MCF 10A (cell line): ENCODE data around the gene ANKRD44. TPM values are rescaled to one million over a fixed set of nuclear protein-coding genes. Genes with fewer than 3 reads are reported as not detected.

Experiments used
- BruUV-seq: library from RNA; stranded (reverse); fragments of 400-500 nt; replicated peaks from 2 replicates; lab custom pipeline; 2021; lab: Mats Ljungman, UMichigan
- CTCF ChIA-PET: fragments of 300-600 bp; sonication (Branson Sonifier 250); formaldehyde crosslinking; extraction: SDS; loops from one replicate; lab custom pipeline; 2021; ENCODE audit warnings: antibody characterized with exemption, inconsistent platforms; lab: Yijun Ruan, JAX
- POLR2A ChIA-PET: fragments of 300-600, 350-650 bp; sonication (Branson Sonifier 250); formaldehyde crosslinking; extraction: SDS; loops from one replicate; lab custom pipeline; 2020; ENCODE audit warnings: antibody characterized with exemption, inconsistent platforms; lab: Yijun Ruan, JAX
- DNase-seq: peaks from one replicate; pipeline ENCODE4 v3.0.0-alpha.2; 2018; ENCODE audit not compliant: unreplicated experiment
- H3K27ac Mint-ChIP-seq: one replicate; pipeline ENCODE4 v1.8.0; 2022; ENCODE audit warnings: mild to moderate bottlenecking, low read depth, mixed read lengths; ENCODE audit not compliant: unreplicated experiment
- H3K27me3 Mint-ChIP-seq: one replicate; pipeline ENCODE4 v1.8.0; 2022; ENCODE audit warnings: mixed read lengths; ENCODE audit not compliant: insufficient read depth, unreplicated experiment
- H3K36me3 Mint-ChIP-seq: one replicate; pipeline ENCODE4 v1.8.0; 2022; ENCODE audit warnings: mild to moderate bottlenecking, moderate library complexity, mixed read lengths; ENCODE audit not compliant: insufficient read depth, unreplicated experiment
- H3K4me1 Mint-ChIP-seq: one replicate; pipeline ENCODE4 v1.8.0; 2022; ENCODE audit warnings: mixed read lengths; ENCODE audit not compliant: insufficient read depth, unreplicated experiment
- H3K4me3 Mint-ChIP-seq: one replicate; pipeline ENCODE4 v1.8.0; 2022; ENCODE audit warnings: mild to moderate bottlenecking, moderate library complexity, mixed read lengths; ENCODE audit not compliant: unreplicated experiment
- H3K9me3 Mint-ChIP-seq: one replicate; pipeline ENCODE4 v1.8.0; 2022; ENCODE audit warnings: mixed read lengths; ENCODE audit not compliant: unreplicated experiment
- CTCF ChIP-seq: fragments of 200-600 bp; IDR thresholded peaks from one replicate; pipeline ENCODE4 v1.8.0; 2022; ENCODE audit warnings: antibody characterized with exemption, mild to moderate bottlenecking; ENCODE audit not compliant: unreplicated experiment
- intact Hi-C: fragments of 100-400 bp; cut with micrococcal nuclease; formaldehyde crosslinking; loops from 2 replicates; pipeline ENCODE4 v1.14.1; 2022
- total RNA-seq: library from RNA; stranded (reverse); gene quantifications from 2 replicates; pipeline ENCODE4 v1.2.3, GENCODE V29; 2022

ANKRD44 gene
- total RNA-seq, 1 experiment from 2014 or later: 6.9 TPM

DNA sequence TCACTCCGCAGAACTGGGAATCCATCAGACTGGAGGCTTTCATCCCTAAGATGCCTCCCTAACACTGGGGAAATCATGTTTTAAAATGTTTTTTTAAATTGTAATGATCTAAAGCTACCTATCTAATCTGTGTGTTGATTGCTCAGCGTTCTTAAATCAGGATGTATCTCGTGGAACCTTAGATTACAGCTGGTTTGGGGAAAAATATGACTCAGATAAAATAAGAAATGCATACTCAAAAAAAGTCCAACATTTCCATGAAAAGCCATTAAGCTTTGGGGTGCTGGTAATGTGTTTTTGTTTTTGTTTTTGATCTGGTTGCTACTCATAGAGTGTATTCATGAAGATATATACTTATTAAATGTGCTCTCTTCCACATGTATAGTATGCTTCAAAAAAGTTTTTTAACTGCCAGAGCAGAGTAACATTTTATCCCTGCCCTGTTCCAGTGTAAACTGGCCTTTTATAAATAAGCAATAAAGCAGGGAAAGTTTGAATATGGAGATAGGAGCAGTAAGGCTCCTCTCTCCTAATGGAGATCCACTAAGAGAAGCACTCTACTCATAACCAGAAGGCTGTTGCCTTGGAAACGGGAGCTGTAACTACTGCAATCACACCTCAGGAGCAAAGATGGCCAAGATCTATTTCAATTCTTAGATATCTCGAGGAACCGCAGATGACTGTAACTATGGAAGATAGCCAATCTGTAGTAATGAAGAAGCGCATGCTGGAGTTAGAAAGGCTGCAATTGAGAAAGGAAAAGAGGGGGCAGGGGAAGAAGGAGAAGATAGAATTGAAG, 41.6 kb downstream of the ANKRD44 start:
- no peak for DNase-seq
- Mint-ChIP-seq H3K4me3 (no peak overlapping the region), H3K27me3 (no peaks in the 10 kb centered on the region), H3K27ac (no peak overlapping the region), H3K9me3 (no peaks in the 10 kb centered on the region), H3K4me1 (peaks cover 6% of the 10 kb centered on the region), H3K36me3 (no peaks in the 10 kb centered on the region)
- no TSS peak for BruUV-seq
- no peak for TF ChIP-seq CTCF
- ChIA-PET CTCF (interaction anchor here (0.6 to 0.8 kb wide), 3 partner anchors 12 to 1191 kb away, joined by 3 read pairs; no protein-coding TSS in a partner anchor), POLR2A (no interaction called here)
- intact Hi-C loops: no loop called here

DNA sequence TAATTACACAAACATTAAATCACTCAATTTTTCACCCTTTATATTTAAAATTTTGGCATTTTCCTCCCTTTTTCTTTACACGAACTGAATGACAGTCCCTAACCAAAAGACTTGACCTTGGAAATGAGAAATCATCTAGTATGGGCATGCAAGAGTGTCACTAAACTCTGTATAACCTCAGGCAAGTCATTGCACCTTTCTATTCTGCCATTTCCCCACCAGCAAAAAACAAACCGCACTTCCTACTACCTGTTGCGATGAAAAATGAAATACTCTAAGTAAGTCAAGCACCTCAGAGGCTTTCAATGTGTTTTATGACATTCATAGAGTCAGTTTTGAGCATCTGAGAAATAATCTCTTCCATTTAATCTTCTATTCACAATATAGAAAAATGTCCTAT, 44.1 kb downstream of the ANKRD44 start:
- intact Hi-C loops: no loop called here
- BruUV-seq: no TSS peak
- CTCF ChIA-PET: interaction anchor here (0.5 to 0.6 kb wide), 2 partner anchors 42 to 84 kb away, joined by 3 to 5 read pairs; no protein-coding TSS in a partner anchor
- POLR2A ChIA-PET: no interaction called here
- no peak for TF ChIP-seq CTCF
- DNase-seq: no peak
- no peak overlapping the region for H3K4me3 Mint-ChIP-seq
- no peaks in the 10 kb centered on the region for H3K9me3 Mint-ChIP-seq
- H3K27me3 Mint-ChIP-seq: no peaks in the 10 kb centered on the region
- no peaks in the 10 kb centered on the region for H3K36me3 Mint-ChIP-seq
- H3K4me1 Mint-ChIP-seq: peaks cover 6% of the 10 kb centered on the region
- H3K27ac Mint-ChIP-seq: no peak overlapping the region

DNA sequence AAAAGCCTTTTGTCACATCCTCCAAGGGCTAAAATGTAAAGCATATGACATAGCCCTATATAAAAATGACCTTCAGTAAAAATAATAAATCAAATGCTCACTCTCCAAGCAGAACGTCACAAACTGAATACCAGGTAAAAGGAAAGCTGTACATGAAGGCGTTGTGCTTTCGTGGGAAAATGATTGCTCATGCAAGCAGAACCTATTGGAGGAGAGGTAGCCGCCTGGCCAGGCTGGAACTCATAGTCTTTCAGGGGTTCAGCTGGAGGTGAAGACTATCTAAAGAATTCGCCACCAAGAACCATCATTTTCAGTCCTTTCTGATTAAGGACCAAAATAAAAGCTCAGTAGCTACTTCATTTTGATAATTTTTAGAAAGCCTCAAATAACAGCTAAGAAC, 44.7 kb downstream of the ANKRD44 start:
- ChIA-PET POLR2A (no interaction called here), CTCF (no interaction called here)
- no TSS peak for BruUV-seq

More for the DNA sequence above, 44.7 kb downstream of the ANKRD44 start:
- no peak for DNase-seq
- intact Hi-C loops: no loop called here
- peaks cover 6% of the 10 kb centered on the region for H3K4me1 Mint-ChIP-seq
- TF ChIP-seq CTCF: no peak
- H3K36me3 Mint-ChIP-seq: no peaks in the 10 kb centered on the region
- no peaks in the 10 kb centered on the region for H3K27me3 Mint-ChIP-seq
- H3K9me3 Mint-ChIP-seq: no peaks in the 10 kb centered on the region
- H3K27ac Mint-ChIP-seq: no peak overlapping the region
- H3K4me3 Mint-ChIP-seq: no peak overlapping the region
